WTC11 (cell line): ENCODE data around the gene FAAP24. TPM values are rescaled to one million over a fixed set of nuclear protein-coding genes. Genes with fewer than 3 reads are reported as not detected.

Experiments
- ATAC-seq: fragments of 200-7000 bp; cut with Tn5 transposase; 2 replicates; pipeline ENCODE4 v1.10.0; 2021; ENCODE audit warnings: mild to moderate bottlenecking, moderate library complexity
- CTCF ChIA-PET: fragments of 300-600 bp; sonication (Branson Sonifier 250); formaldehyde crosslinking; loops from one replicate; lab custom pipeline; 2021; ENCODE audit warnings: antibody characterized with exemption; lab: Charles Lee
- POLR2A ChIA-PET: fragments of 350-600 bp; sonication (Branson Sonifier 250); formaldehyde crosslinking; loops from one replicate; lab custom pipeline; 2021; ENCODE audit warnings: antibody characterized with exemption; lab: Charles Lee
- DNase-seq: peaks from one replicate; pipeline ENCODE4 v3.0.0; 2021; ENCODE audit warnings: low spot score
- H3K27ac Mint-ChIP-seq: 2 replicates; pipeline ENCODE4 v1.8.0; 2021; ENCODE audit warnings: mixed read lengths
- H3K27me3 Mint-ChIP-seq: 2 replicates; pipeline ENCODE4 v1.8.0; 2021; ENCODE audit warnings: low read depth, mild to moderate bottlenecking, moderate library complexity, mixed read lengths
- H3K36me3 Mint-ChIP-seq: 2 replicates; pipeline ENCODE4 v1.8.0; 2021; ENCODE audit warnings: mixed read lengths
- H3K4me1 Mint-ChIP-seq: 2 replicates; pipeline ENCODE4 v1.8.0; 2022; ENCODE audit warnings: mixed read lengths
- H3K4me3 Mint-ChIP-seq: 2 replicates; pipeline ENCODE4 v1.8.0; 2021; ENCODE audit warnings: mild to moderate bottlenecking, moderate library complexity, mixed read lengths
- H3K9me3 Mint-ChIP-seq: 2 replicates; pipeline ENCODE4 v1.8.0; 2021; ENCODE audit warnings: mixed read lengths
- AR ChIP-seq: fragments of 250-450 bp; sonication (Bioruptor Pico); IDR thresholded peaks from 2 replicates; pipeline ENCODE4 v1.9.0; 2021; ENCODE audit warnings: mild to moderate bottlenecking
- ATF6 ChIP-seq: sonication (generic); formaldehyde crosslinking; IDR thresholded peaks from 2 replicates; pipeline ENCODE4 v1.8.1; 2023; ENCODE audit warnings: mild to moderate bottlenecking, missing genetic modification reagents
- CDX4 ChIP-seq: fragments of 250-450 bp; sonication (Bioruptor Pico); IDR thresholded peaks from 2 replicates; pipeline ENCODE4 v1.9.0; 2021; ENCODE audit warnings: moderate library complexity, mild to moderate bottlenecking, inconsistent platforms, borderline replicate concordance
- CREB1 ChIP-seq: sonication (generic); formaldehyde crosslinking; IDR thresholded peaks from 2 replicates; pipeline ENCODE4 v1.8.0; 2023; ENCODE audit warnings: mild to moderate bottlenecking, missing genetic modification reagents
- CREM ChIP-seq: sonication (generic); formaldehyde crosslinking; IDR thresholded peaks from 2 replicates; pipeline ENCODE4 v1.8.1; 2022; ENCODE audit warnings: mild to moderate bottlenecking, missing genetic modification reagents, moderate library complexity
- ELF4 ChIP-seq: sonication (generic); formaldehyde crosslinking; IDR thresholded peaks from 2 replicates; pipeline ENCODE4 v1.8.1; 2022; ENCODE audit warnings: low read depth, mild to moderate bottlenecking, moderate library complexity, missing genetic modification reagents
- EMX1 ChIP-seq: fragments of 250-450 bp; sonication (Bioruptor Pico); IDR thresholded peaks from 2 replicates; pipeline ENCODE4 v1.8.0; 2021; ENCODE audit warnings: mild to moderate bottlenecking
- FOXJ3 ChIP-seq: sonication (generic); formaldehyde crosslinking; IDR thresholded peaks from 2 replicates; pipeline ENCODE4 v1.9.0; 2021; ENCODE audit warnings: missing genetic modification reagents, mild to moderate bottlenecking, borderline replicate concordance
- GTF2I ChIP-seq: fragments of 250-450 bp; sonication (Bioruptor Pico); conservative IDR thresholded peaks from 2 replicates; pipeline ENCODE4 v1.4.0; 2021; ENCODE audit warnings: mild to moderate bottlenecking
- KAT7 ChIP-seq: sonication (generic); formaldehyde crosslinking; IDR thresholded peaks from 2 replicates; pipeline ENCODE4 v1.8.1; 2023; ENCODE audit warnings: missing genetic modification reagents, mild to moderate bottlenecking, borderline replicate concordance
- MYBL2 ChIP-seq: sonication (generic); formaldehyde crosslinking; IDR thresholded peaks from 2 replicates; pipeline ENCODE4 v1.8.1; 2023; ENCODE audit warnings: mild to moderate bottlenecking, moderate library complexity, missing genetic modification reagents
- PRRX2 ChIP-seq: fragments of 250-450 bp; sonication (Bioruptor Pico); IDR thresholded peaks from 2 replicates; pipeline ENCODE4 v1.8.0; 2021; ENCODE audit warnings: mild to moderate bottlenecking
- SMAD3 ChIP-seq: sonication (generic); formaldehyde crosslinking; IDR thresholded peaks from 2 replicates; pipeline ENCODE4 v1.8.0; 2022; ENCODE audit warnings: missing genetic modification reagents, mild to moderate bottlenecking, borderline replicate concordance
- SMAD4 ChIP-seq: sonication (generic); formaldehyde crosslinking; IDR thresholded peaks from 2 replicates; pipeline ENCODE4 v1.8.0; 2022; ENCODE audit warnings: mild to moderate bottlenecking, missing genetic modification reagents
- SP1 ChIP-seq: sonication (generic); formaldehyde crosslinking; conservative IDR thresholded peaks from 2 replicates; pipeline ENCODE4 v1.8.1; 2022; ENCODE audit warnings: missing genetic modification reagents
- TEAD1 ChIP-seq: sonication (generic); formaldehyde crosslinking; IDR thresholded peaks from 2 replicates; pipeline ENCODE4 v1.8.0; 2022; ENCODE audit warnings: mild to moderate bottlenecking, missing genetic modification reagents
- TEAD4 ChIP-seq: sonication (generic); formaldehyde crosslinking; IDR thresholded peaks from 2 replicates; pipeline ENCODE4 v1.8.0; 2022; ENCODE audit warnings: mild to moderate bottlenecking, missing genetic modification reagents
- ZBTB21 ChIP-seq: sonication (generic); formaldehyde crosslinking; IDR thresholded peaks from 2 replicates; pipeline ENCODE4 v1.8.1; 2023; ENCODE audit warnings: mild to moderate bottlenecking, missing genetic modification reagents, borderline replicate concordance
- ZBTB43 ChIP-seq: sonication (generic); formaldehyde crosslinking; IDR thresholded peaks from 2 replicates; pipeline ENCODE4 v1.8.1; 2023; ENCODE audit warnings: mild to moderate bottlenecking, missing genetic modification reagents
- ZMAT4 ChIP-seq: fragments of 250-450 bp; sonication (Bioruptor Pico); IDR thresholded peaks from 2 replicates; pipeline ENCODE4 v1.9.0; 2021; ENCODE audit warnings: mild to moderate bottlenecking
- ZNF138 ChIP-seq: sonication (generic); formaldehyde crosslinking; conservative IDR thresholded peaks from 2 replicates; pipeline ENCODE4 v1.8.1; 2022; ENCODE audit warnings: mild to moderate bottlenecking, moderate library complexity, missing genetic modification reagents
- ZNF263 ChIP-seq: sonication (generic); formaldehyde crosslinking; IDR thresholded peaks from 2 replicates; pipeline ENCODE4 v1.8.1; 2022; ENCODE audit warnings: low read depth, mild to moderate bottlenecking, moderate library complexity, missing genetic modification reagents
- ZNF317 ChIP-seq: sonication (generic); formaldehyde crosslinking; IDR thresholded peaks from 2 replicates; pipeline ENCODE4 v1.8.1; 2023; ENCODE audit warnings: low read depth, mild to moderate bottlenecking, moderate library complexity, missing genetic modification reagents, borderline replicate concordance
- ZNF671 ChIP-seq: fragments of 250-450 bp; sonication (Bioruptor Pico); IDR thresholded peaks from 2 replicates; pipeline ENCODE4 v1.8.0; 2021; ENCODE audit warnings: mild to moderate bottlenecking
- total RNA-seq: library from RNA; stranded (reverse); gene quantifications from 3 replicates; pipeline ENCODE4 v1.2.3, GENCODE V29; 2021

The FAAP24 gene
- total RNA-seq, 1 experiment from 2014 or later, result 5.3 TPM

GRCh38 chr19:32997716-32998355, 25.8 kb downstream of the FAAP24 start (continued):
- TF ChIP-seq ATF6 (CRISPR knock-in tag) (no peak), KAT7 (CRISPR knock-in tag) (no peak), ZMAT4 (CRISPR knock-in tag) (no peak), ZNF317 (CRISPR knock-in tag) (no peak), ZNF138 (no peak), ELF4 (no peak)

- H3K27ac Mint-ChIP-seq, result no peak overlapping the region
- DNase-seq (no peak), ATAC-seq (no peak)
- H3K4me3 Mint-ChIP-seq, result no peak overlapping the region
- peaks cover 48% of the 10 kb centered on the region for H3K36me3 Mint-ChIP-seq
- TF ChIP-seq PRRX2, result no peak
- TF ChIP-seq ZNF317 (CRISPR knock-in tag), result no peak
- no peak for TF ChIP-seq SMAD3 (CRISPR knock-in tag)
- no peak for TF ChIP-seq CDX4 (CRISPR knock-in tag)
- no peak for TF ChIP-seq GTF2I (CRISPR knock-in tag)
- no peak for TF ChIP-seq SMAD4 (CRISPR knock-in tag)
- TF ChIP-seq ZBTB43 (CRISPR knock-in tag), result no peak
- TF ChIP-seq TEAD1 (CRISPR knock-in tag), result no peak
- no peak for TF ChIP-seq ZNF671 (CRISPR knock-in tag)
- TF ChIP-seq CREB1 (CRISPR knock-in tag), result no peak
- TF ChIP-seq TEAD4 (CRISPR knock-in tag), result no peak
- no peak for TF ChIP-seq EMX1 (CRISPR knock-in tag)
- no peak for TF ChIP-seq ZNF263 (CRISPR knock-in tag)
- no peak for TF ChIP-seq AR (CRISPR knock-in tag)
- no peak for TF ChIP-seq SP1 (CRISPR knock-in tag)
- no peak for TF ChIP-seq FOXJ3 (CRISPR knock-in tag)
- TF ChIP-seq ZBTB21 (CRISPR knock-in tag), result no peak
- TF ChIP-seq MYBL2, result no peak
- TF ChIP-seq CREM, result no peak
- POLR2A ChIA-PET, result no interaction called here
- no peaks in the 10 kb centered on the region for H3K27me3 Mint-ChIP-seq
- H3K9me3 Mint-ChIP-seq, result no peaks in the 10 kb centered on the region
- CTCF ChIA-PET, result no interaction called here
- no peaks in the 10 kb centered on the region for H3K4me1 Mint-ChIP-seq
These were observed 26.7 kb downstream of the FAAP24 start for GRCh38 chr19:32998722-32999121.
